NT2/D1 (cell line): ENCODE results near the gene TTC34.
A peak's percentile ranks its signal among the peaks of the same experiment; 100 is the strongest.

Experiments used
- DNase-seq: peaks from one replicate; pipeline ENCODE4 v3.0.0-alpha.2; 2011; ENCODE audit warnings: low read depth, low spot score
- H3K27me3 ChIP-seq: 2 replicates; pipeline ENCODE4 v1.6.0; 2011; ENCODE audit warnings: mild to moderate bottlenecking; ENCODE audit not compliant: insufficient read length, insufficient read depth
- H3K36me3 ChIP-seq: 2 replicates; pipeline ENCODE4 v1.6.1; 2011; ENCODE audit warnings: mild to moderate bottlenecking, low read length, mixed read lengths; ENCODE audit not compliant: insufficient read depth, insufficient read length
- H3K4me1 ChIP-seq: 2 replicates; pipeline ENCODE4 v1.5.1; 2011; ENCODE audit not compliant: insufficient read depth, insufficient read length
- H3K4me3 ChIP-seq: 2 replicates; pipeline ENCODE4 v1.5.1; 2011; ENCODE audit warnings: low read depth; ENCODE audit not compliant: insufficient read length
- H3K9ac ChIP-seq: 2 replicates; pipeline ENCODE4 v1.6.0; 2011; ENCODE audit warnings: low read depth; ENCODE audit not compliant: insufficient read length
- H3K9me3 ChIP-seq: 2 replicates; pipeline ENCODE4 v1.5.1; 2011; ENCODE audit warnings: mild to moderate bottlenecking, low read length; ENCODE audit not compliant: insufficient read depth
- SUZ12 ChIP-seq: IDR thresholded peaks from 2 replicates; pipeline ENCODE4 v1.6.1; 2011; ENCODE audit not compliant: insufficient read length, insufficient read depth; ENCODE audit errors: extremely low read depth
- YY1 ChIP-seq: IDR thresholded peaks from 2 replicates; pipeline ENCODE4 v1.6.1; 2011; ENCODE audit not compliant: insufficient read length, insufficient read depth
- ZNF274 ChIP-seq: IDR thresholded peaks from 2 replicates; pipeline ENCODE4 v1.6.1; 2011; ENCODE audit warnings: mild to moderate bottlenecking, low read depth, low read length

Gene TTC34

GRCh38 chr1:2586154-2587070 is 215.1 kb downstream of the TTC34 start, which contains the start of gene PRXL2B:
TSS of gene PRXL2B (plus strand) at chr1:2586777. CDS start at chr1:2586886, 109 bp downstream.
- TF ChIP-seq ZNF274 (no peak), SUZ12 (no peak), YY1 (no peak)
- Histone ChIP-seq H3K27me3 (no peaks in the 10 kb centered on the region), H3K9ac (peak within 1 kb of the TSS; percentile 91), H3K9me3 (peaks cover 12% of the 10 kb centered on the region; the same call in 1 of the 2 replicates), H3K36me3 (peaks cover 12% of the 10 kb centered on the region), H3K4me3 (peak within 1 kb of the TSS; percentile 84), H3K4me1 (peaks cover 3% of the 10 kb centered on the region)
- peak; percentile 88 for DNase-seq
